GM12878 (cell line): ENCODE results near the gene CTNNA3. TPM values are rescaled to one million over a fixed set of nuclear protein-coding genes. Genes with fewer than 3 reads are reported as not detected.

Experiments used
- ATAC-seq: fragments of 200-7000 bp; cut with Tn5 transposase; 3 replicates; pipeline ENCODE4 v1.9.1; 2020; ENCODE audit warnings: mild to moderate bottlenecking, moderate library complexity
- BruUV-seq: library from RNA; stranded (reverse); fragments of 400-500 nt; replicated peaks from 2 replicates; lab custom pipeline; 2021; lab: Mats Ljungman, UMichigan
- CTCF ChIA-PET: fragments of 300-600 bp; sonication (Branson Sonifier 250); formaldehyde crosslinking; extraction: SDS; loops from one replicate; lab custom pipeline; 2021; ENCODE audit warnings: inconsistent platforms; lab: Yijun Ruan, JAX
- POLR2A ChIA-PET: fragments of 350-600 bp; formaldehyde crosslinking; extraction: SDS; loops from one replicate; lab custom pipeline; 2021; ENCODE audit warnings: inconsistent platforms; lab: Charles Lee
- RAD21 ChIA-PET: fragments of 300-600 bp; sonication (Branson Sonifier 250); formaldehyde crosslinking; loops from one replicate; lab custom pipeline; 2023; ENCODE audit warnings: antibody characterized with exemption; ENCODE audit not compliant: unreplicated experiment; lab: Charles Lee
- SMC1A ChIA-PET: fragments of 300-600 bp; sonication (Branson Sonifier 250); formaldehyde crosslinking; loops from one replicate; lab custom pipeline; 2023; ENCODE audit not compliant: unreplicated experiment, uncharacterized antibody; lab: Charles Lee
- DNase-seq: peaks from one replicate; pipeline ENCODE4 v3.0.0-alpha.2; 2011; ENCODE audit warnings: low read depth, low spot score
- FAIRE-seq: peaks from 3 replicates; lab custom pipeline; 2011; peaks lifted over from hg19 to GRCh38; lab: Jason Lieb, UNC
- H2AFZ ChIP-seq: 2 replicates; pipeline ENCODE4 v1.6.0; 2011; ENCODE audit warnings: low read depth, low read length, control low read depth; ENCODE audit not compliant: control insufficient read depth
- H3K27ac ChIP-seq: 2 replicates; pipeline ENCODE4 v1.5.1; 2011; ENCODE audit warnings: control low read depth; ENCODE audit not compliant: control insufficient read depth, insufficient read depth
- H3K27me3 ChIP-seq, 2 experiments: replicated peaks in 1 of 2; 2 replicates each; pipeline versions ENCODE4 v1.6.0 to v1.6.1; 2011; ENCODE audit warnings: low read length in 1 of 2; ENCODE audit not compliant: control insufficient read depth in 2 of 2, insufficient read depth in 2 of 2
- H3K36me3 ChIP-seq, 2 experiments: 2 replicates each; pipeline ENCODE4 v1.5.1; 2011; ENCODE audit warnings: low read length in 1 of 2; ENCODE audit not compliant: control insufficient read depth in 2 of 2, insufficient read depth in 2 of 2
- H3K4me1 ChIP-seq: 2 replicates; pipeline ENCODE4 v1.6.1; 2011; ENCODE audit warnings: mild to moderate bottlenecking, low read length, moderate library complexity, mixed read lengths; ENCODE audit not compliant: control insufficient read depth, insufficient read depth
- H3K4me2 ChIP-seq: 2 replicates; pipeline ENCODE4 v1.6.0; 2011; ENCODE audit warnings: control low read depth; ENCODE audit not compliant: control insufficient read depth, insufficient read depth
- H3K4me3 ChIP-seq: fragments of 200-600 bp; sonication (generic); 2 replicates; pipeline ENCODE4 v1.5.1; 2016
- H3K79me2 ChIP-seq: 2 replicates; pipeline ENCODE4 v1.6.0; 2011; ENCODE audit warnings: low read length; ENCODE audit not compliant: control insufficient read depth, insufficient read depth
- H3K9ac ChIP-seq: 2 replicates; pipeline ENCODE4 v1.8.0; 2011; ENCODE audit warnings: low read length, control low read depth, mixed read lengths; ENCODE audit not compliant: control insufficient read depth, insufficient read depth
- H3K9me3 ChIP-seq: replicated peaks from 3 replicates; pipeline ENCODE4 v1.5.1; 2011; ENCODE audit warnings: mild to moderate bottlenecking, low read length; ENCODE audit not compliant: control insufficient read depth, insufficient read depth
- H4K20me1 ChIP-seq: 2 replicates; pipeline ENCODE4 v1.6.0; 2011; ENCODE audit not compliant: control insufficient read depth, insufficient read depth
- ATF7 ChIP-seq: fragments of 450-650 bp; IDR thresholded peaks from 2 replicates; pipeline ENCODE4 v1.6.1; 2016; ENCODE audit warnings: low read depth, mild to moderate bottlenecking
- DPF2 ChIP-seq: fragments of 450-650 bp; IDR thresholded peaks from 2 replicates; pipeline ENCODE4 v1.6.1; 2017; ENCODE audit warnings: mild to moderate bottlenecking
- EED ChIP-seq: sonication (generic); IDR thresholded peaks from 2 replicates; pipeline ENCODE4 v1.6.1; 2016; ENCODE audit warnings: antibody characterized with exemption, low read depth
- FOXK2 ChIP-seq: fragments of 450-650 bp; IDR thresholded peaks from 2 replicates; pipeline ENCODE4 v1.6.1; 2017; ENCODE audit warnings: mild to moderate bottlenecking, moderate library complexity
- HDAC6 ChIP-seq: fragments of 200-600 bp; sonication (generic); IDR thresholded peaks from one replicate; pipeline ENCODE4 v1.8.0; 2017; ENCODE audit warnings: antibody characterized with exemption; ENCODE audit not compliant: unreplicated experiment
- KLF5 ChIP-seq: fragments of 450-650 bp; IDR thresholded peaks from 2 replicates; pipeline ENCODE4 v1.6.1; 2014; ENCODE audit warnings: mild to moderate bottlenecking; ENCODE audit not compliant: partially characterized antibody
- NFYA ChIP-seq: IDR thresholded peaks from 2 replicates; pipeline ENCODE4 v1.6.1; 2011; ENCODE audit warnings: low read depth, mild to moderate bottlenecking, low read length, improper control_type of control experiment, borderline replicate concordance
- POLR2AphosphoS2 ChIP-seq: IDR thresholded peaks from 2 replicates; pipeline ENCODE4 v1.6.1; 2011; ENCODE audit warnings: low read depth, mild to moderate bottlenecking, low read length, improper control_type of control experiment, moderate library complexity
- RAD51 ChIP-seq: fragments of 450-650 bp; IDR thresholded peaks from 2 replicates; pipeline ENCODE4 v1.6.1; 2016; ENCODE audit warnings: moderate library complexity, mild to moderate bottlenecking, inconsistent platforms
- RFX5 ChIP-seq: IDR thresholded peaks from 2 replicates; pipeline ENCODE4 v1.6.1; 2011; ENCODE audit warnings: low read depth, low read length, improper control_type of control experiment
- SMAD5 ChIP-seq: IDR thresholded peaks from 2 replicates; pipeline ENCODE4 v1.6.1; 2016; ENCODE audit warnings: antibody characterized with exemption, low read depth
- WGBS: methylation state at CpG from one replicate; pipeline ENCODE4 v1.1.6; 2016; ENCODE audit warnings: low lambda C conversion rate; ENCODE audit not compliant: insufficient replicate concordance, insufficient coverage; ENCODE audit errors: missing lambda C conversion rate; 5-methylcytosine and 5-hydroxymethylcytosine counted together
- in situ Hi-C: fragments of 300-500 bp; cut with MboI; formaldehyde crosslinking; loops from 9 replicates; pipeline ENCODE4 v1.14.3; 2018; ENCODE audit warnings: mixed read lengths
- intact Hi-C: fragments of 100-400 bp; cut with micrococcal nuclease; formaldehyde crosslinking; loops from one replicate; pipeline ENCODE4 v1.14.2; 2022; ENCODE audit not compliant: unreplicated experiment
- polyA plus RNA-seq, 11 experiments: library from polyadenylated mRNA; depleted of rRNA in 4 of 11; unstranded in 6 of 11; stranded (reverse) in 5 of 11; fragments of >200 nt; fragmentation: Nextera tagmentation in 4 of 11; fragmentation: Illumina TruSeq in 1 of 11; extraction: Ambion mirVana in 4 of 11; extraction: Trizol in 1 of 11; gene quantifications; 1 replicate in 1 of 11; 2 replicates in 10 of 11; pipeline versions ENCODE4 v1.2.1 to v1.2.3, GENCODE V29; 2011 to 2016; ENCODE audit warnings: inconsistent platforms in 2 of 11, missing spikeins in 2 of 11, low read depth in 1 of 11
- total RNA-seq, 4 experiments: library from RNA; depleted of rRNA in 3 of 4; stranded (reverse); fragments of >200 nt in 3 of 4; fragmentation: Illumina TruSeq in 1 of 4; extraction: Trizol in 1 of 4; gene quantifications; 2 replicates each; pipeline versions ENCODE4 v1.2.1 to v1.2.3, GENCODE V29; 2013 to 2021
- TF ChIP-seq, protein P1 (sequence below): IDR thresholded peaks from 2 replicates; pipeline ENCODE4 v1.6.1; 2011; ENCODE audit warnings: mild to moderate bottlenecking, low read depth, low read length, moderate library complexity; ENCODE audit not compliant: insufficient replicate concordance
- TF ChIP-seq, protein P2 (sequence below): IDR thresholded peaks from 2 replicates; pipeline ENCODE4 v1.6.1; 2012; ENCODE audit warnings: low read depth, low read length, improper control_type of control experiment
- TF ChIP-seq, protein P3 (sequence below): IDR thresholded peaks from 2 replicates; pipeline ENCODE4 v1.6.1; 2011; ENCODE audit warnings: borderline replicate concordance, low read depth, mild to moderate bottlenecking, moderate library complexity, mixed read lengths, low read length; ENCODE audit not compliant: insufficient read depth; ENCODE audit errors: extremely low read length
- TF ChIP-seq, protein P4 (sequence below): fragments of 450-650 bp; IDR thresholded peaks from 2 replicates; pipeline ENCODE4 v1.6.1; 2017; ENCODE audit warnings: mild to moderate bottlenecking
- TF ChIP-seq, protein P5 (sequence below): fragments of 450-650 bp; IDR thresholded peaks from 2 replicates; pipeline ENCODE4 v1.6.1; 2016; ENCODE audit warnings: mild to moderate bottlenecking, moderate library complexity, borderline replicate concordance

The CTNNA3 gene
- total and polyA plus RNA-seq, 10 of the 15 experiments (the other 5 are each of a cell fraction or from before 2014, with no cell fraction given), result under 0.01 to 4.5 (median 0.22) TPM; not detected in 2

DNA sequence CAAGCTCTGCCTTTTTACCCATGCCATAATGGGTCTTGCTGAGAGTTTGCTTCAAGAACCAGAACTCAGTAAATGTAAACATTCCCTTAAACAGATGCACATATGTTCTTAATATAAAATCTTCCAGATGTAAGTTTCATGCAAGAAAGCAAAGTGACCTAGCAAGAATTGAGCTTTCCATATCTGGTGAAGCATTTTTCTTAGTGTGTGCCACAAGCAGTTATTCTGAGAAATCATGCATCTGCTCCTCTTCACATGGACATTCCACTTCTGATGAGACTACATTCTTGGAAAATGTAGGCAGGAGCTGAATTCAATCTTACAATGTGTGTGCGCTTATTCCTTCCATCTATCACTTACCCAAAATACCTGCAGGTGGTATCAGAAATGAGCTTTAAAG is 997.9 kb downstream of the CTNNA3 start:
- Histone ChIP-seq H3K36me3 (no peaks in the 10 kb centered on the region), H4K20me1 (no peaks in the 10 kb centered on the region), H3K27ac (no peak overlapping the region), H3K9me3 (no peaks in the 10 kb centered on the region), H3K79me2 (no peaks in the 10 kb centered on the region), H3K4me1 (no peaks in the 10 kb centered on the region), H3K4me2 (no peak overlapping the region), H3K27me3 (no peaks in the 10 kb centered on the region), H3K9ac (no peak overlapping the region), H2AFZ (no peak overlapping the region), H3K4me3 (no peak overlapping the region)
- no peak for FAIRE-seq
- ATAC-seq, result no peak
- DNase-seq, result no peak
- WGBS, result 90% methylated on average over 1 of the region's 1 CpG
- intact Hi-C loops, result no loop called here
- SMC1A ChIA-PET, result interaction anchor here (1.8 kb wide), 1 partner anchor 11 kb away, joined by 5 read pairs; no protein-coding TSS in a partner anchor
- in situ Hi-C loops, result no loop called here
- POLR2A ChIA-PET, result no interaction called here
- CTCF ChIA-PET, result interaction anchor here (0.6 kb wide), 1 partner anchor 17 kb away, joined by 3 read pairs; no protein-coding TSS in a partner anchor
- RAD21 ChIA-PET, result no interaction called here
- BruUV-seq, result no TSS peak
- TF ChIP-seq NFYA, result no peak
- no peak for TF ChIP-seq SMAD5
- no peak for TF ChIP-seq DPF2
- TF ChIP-seq RFX5, result no peak
- TF ChIP-seq, protein P1, sequence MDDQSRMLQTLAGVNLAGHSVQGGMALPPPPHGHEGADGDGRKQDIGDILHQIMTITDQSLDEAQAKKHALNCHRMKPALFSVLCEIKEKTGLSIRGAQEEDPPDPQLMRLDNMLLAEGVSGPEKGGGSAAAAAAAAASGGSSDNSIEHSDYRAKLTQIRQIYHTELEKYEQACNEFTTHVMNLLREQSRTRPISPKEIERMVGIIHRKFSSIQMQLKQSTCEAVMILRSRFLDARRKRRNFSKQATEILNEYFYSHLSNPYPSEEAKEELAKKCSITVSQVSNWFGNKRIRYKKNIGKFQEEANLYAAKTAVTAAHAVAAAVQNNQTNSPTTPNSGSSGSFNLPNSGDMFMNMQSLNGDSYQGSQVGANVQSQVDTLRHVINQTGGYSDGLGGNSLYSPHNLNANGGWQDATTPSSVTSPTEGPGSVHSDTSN, result no peak
- TF ChIP-seq, protein P2, sequence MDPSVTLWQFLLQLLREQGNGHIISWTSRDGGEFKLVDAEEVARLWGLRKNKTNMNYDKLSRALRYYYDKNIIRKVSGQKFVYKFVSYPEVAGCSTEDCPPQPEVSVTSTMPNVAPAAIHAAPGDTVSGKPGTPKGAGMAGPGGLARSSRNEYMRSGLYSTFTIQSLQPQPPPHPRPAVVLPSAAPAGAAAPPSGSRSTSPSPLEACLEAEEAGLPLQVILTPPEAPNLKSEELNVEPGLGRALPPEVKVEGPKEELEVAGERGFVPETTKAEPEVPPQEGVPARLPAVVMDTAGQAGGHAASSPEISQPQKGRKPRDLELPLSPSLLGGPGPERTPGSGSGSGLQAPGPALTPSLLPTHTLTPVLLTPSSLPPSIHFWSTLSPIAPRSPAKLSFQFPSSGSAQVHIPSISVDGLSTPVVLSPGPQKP, result no peak
- TF ChIP-seq ATF7, result no peak
- TF ChIP-seq POLR2AphosphoS2, result no peak
- TF ChIP-seq, protein P3, sequence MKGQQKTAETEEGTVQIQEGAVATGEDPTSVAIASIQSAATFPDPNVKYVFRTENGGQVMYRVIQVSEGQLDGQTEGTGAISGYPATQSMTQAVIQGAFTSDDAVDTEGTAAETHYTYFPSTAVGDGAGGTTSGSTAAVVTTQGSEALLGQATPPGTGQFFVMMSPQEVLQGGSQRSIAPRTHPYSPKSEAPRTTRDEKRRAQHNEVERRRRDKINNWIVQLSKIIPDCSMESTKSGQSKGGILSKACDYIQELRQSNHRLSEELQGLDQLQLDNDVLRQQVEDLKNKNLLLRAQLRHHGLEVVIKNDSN, result no peak
- no peak for TF ChIP-seq RAD51
- TF ChIP-seq EED, result no peak
- no peak for TF ChIP-seq KLF5
- TF ChIP-seq, protein P4, sequence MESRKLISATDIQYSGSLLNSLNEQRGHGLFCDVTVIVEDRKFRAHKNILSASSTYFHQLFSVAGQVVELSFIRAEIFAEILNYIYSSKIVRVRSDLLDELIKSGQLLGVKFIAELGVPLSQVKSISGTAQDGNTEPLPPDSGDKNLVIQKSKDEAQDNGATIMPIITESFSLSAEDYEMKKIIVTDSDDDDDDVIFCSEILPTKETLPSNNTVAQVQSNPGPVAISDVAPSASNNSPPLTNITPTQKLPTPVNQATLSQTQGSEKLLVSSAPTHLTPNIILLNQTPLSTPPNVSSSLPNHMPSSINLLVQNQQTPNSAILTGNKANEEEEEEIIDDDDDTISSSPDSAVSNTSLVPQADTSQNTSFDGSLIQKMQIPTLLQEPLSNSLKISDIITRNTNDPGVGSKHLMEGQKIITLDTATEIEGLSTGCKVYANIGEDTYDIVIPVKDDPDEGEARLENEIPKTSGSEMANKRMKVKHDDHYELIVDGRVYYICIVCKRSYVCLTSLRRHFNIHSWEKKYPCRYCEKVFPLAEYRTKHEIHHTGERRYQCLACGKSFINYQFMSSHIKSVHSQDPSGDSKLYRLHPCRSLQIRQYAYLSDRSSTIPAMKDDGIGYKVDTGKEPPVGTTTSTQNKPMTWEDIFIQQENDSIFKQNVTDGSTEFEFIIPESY, result no peak
- TF ChIP-seq, protein P5, sequence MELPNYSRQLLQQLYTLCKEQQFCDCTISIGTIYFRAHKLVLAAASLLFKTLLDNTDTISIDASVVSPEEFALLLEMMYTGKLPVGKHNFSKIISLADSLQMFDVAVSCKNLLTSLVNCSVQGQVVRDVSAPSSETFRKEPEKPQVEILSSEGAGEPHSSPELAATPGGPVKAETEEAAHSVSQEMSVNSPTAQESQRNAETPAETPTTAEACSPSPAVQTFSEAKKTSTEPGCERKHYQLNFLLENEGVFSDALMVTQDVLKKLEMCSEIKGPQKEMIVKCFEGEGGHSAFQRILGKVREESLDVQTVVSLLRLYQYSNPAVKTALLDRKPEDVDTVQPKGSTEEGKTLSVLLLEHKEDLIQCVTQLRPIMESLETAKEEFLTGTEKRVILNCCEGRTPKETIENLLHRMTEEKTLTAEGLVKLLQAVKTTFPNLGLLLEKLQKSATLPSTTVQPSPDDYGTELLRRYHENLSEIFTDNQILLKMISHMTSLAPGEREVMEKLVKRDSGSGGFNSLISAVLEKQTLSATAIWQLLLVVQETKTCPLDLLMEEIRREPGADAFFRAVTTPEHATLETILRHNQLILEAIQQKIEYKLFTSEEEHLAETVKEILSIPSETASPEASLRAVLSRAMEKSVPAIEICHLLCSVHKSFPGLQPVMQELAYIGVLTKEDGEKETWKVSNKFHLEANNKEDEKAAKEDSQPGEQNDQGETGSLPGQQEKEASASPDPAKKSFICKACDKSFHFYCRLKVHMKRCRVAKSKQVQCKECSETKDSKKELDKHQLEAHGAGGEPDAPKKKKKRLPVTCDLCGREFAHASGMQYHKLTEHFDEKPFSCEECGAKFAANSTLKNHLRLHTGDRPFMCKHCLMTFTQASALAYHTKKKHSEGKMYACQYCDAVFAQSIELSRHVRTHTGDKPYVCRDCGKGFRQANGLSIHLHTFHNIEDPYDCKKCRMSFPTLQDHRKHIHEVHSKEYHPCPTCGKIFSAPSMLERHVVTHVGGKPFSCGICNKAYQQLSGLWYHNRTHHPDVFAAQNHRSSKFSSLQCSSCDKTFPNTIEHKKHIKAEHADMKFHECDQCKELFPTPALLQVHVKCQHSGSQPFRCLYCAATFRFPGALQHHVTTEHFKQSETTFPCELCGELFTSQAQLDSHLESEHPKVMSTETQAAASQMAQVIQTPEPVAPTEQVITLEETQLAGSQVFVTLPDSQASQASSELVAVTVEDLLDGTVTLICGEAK, result no peak
- no peak for TF ChIP-seq FOXK2
- no peak for TF ChIP-seq HDAC6
